Esophagus squamous epithelium (tissue), 4 donors: Measurements from ENCODE around the gene UBASH3A.

Source experiments
- CTCF ChIP-seq, 6 experiments: fragments of 450-650 bp in 4 of 6; fragments of 200-600 bp in 2 of 6; sonication (generic) in 2 of 6; IDR thresholded peaks; one replicate each; pipeline ENCODE4 v1.5.1; 2016 to 2019; ENCODE audit warnings: antibody characterized with exemption in 6 of 6, mild to moderate bottlenecking in 4 of 6, moderate library complexity in 4 of 6
- POLR2A ChIP-seq, 4 donors: fragments of 450-650 bp; IDR thresholded peaks; one replicate each; pipeline ENCODE4 v1.6.1; 2017; ENCODE audit warnings: antibody characterized with exemption in 4 of 4, mild to moderate bottlenecking in 4 of 4, moderate library complexity in 3 of 4

- TF ChIP-seq POLR2A (IDR thresholded peaks at IDR 0.05) = no peak
- TF ChIP-seq CTCF (IDR thresholded peaks at IDR 0.05) = no peak
Observed at GRCh38 chr21:42358937-42359336, 44.8 kb upstream of the UBASH3A start.
